Measurements from ENCODE around the gene FAM53B.

Gene FAM53B

GRCh38 chr10:124672181-124672638 lies 72.0 kb downstream of the FAM53B start:
- no peak for DNase-seq (ENCODE audit: extremely low read depth, low read depth)
- no peak for TF ChIP-seq CTCF (IDR thresholded peaks at IDR 0.05; ENCODE audit: low read depth, low read length)

GRCh38 chr10:124671486-124672075 lies 72.6 kb downstream of the FAM53B start:
- TF ChIP-seq CTCF (IDR thresholded peaks at IDR 0.05; ENCODE audit: low read depth, low read length): no peak; the same call in 1 of the 2 replicates
- no peak for DNase-seq (ENCODE audit: extremely low read depth, low read depth)

GRCh38 chr10:124670849-124671248 lies 73.3 kb downstream of the FAM53B start:
- no peak for TF ChIP-seq CTCF (IDR thresholded peaks at IDR 0.05; ENCODE audit: low read depth, low read length)
- no peak for DNase-seq (ENCODE audit: extremely low read depth, low read depth)

- DNase-seq (ENCODE audit: extremely low read depth, low read depth): no peak
- no peak for TF ChIP-seq CTCF (IDR thresholded peaks at IDR 0.05; ENCODE audit: low read depth, low read length)
Observed at GRCh38 chr10:124669824-124670654, 74.1 kb downstream of the FAM53B start.

GRCh38 chr10:124669141-124669823 lies 74.9 kb downstream of the FAM53B start:
- TF ChIP-seq CTCF (IDR thresholded peaks at IDR 0.05; ENCODE audit: low read depth, low read length): no peak
- DNase-seq (ENCODE audit: extremely low read depth, low read depth): no peak

- no peak for DNase-seq (ENCODE audit: extremely low read depth, low read depth)
- no peak for TF ChIP-seq CTCF (IDR thresholded peaks at IDR 0.05; ENCODE audit: low read depth, low read length)
Observed at GRCh38 chr10:124668517-124669051, 75.6 kb downstream of the FAM53B start.

Measured in AG09319 (cell line).